ENCODE data around the gene IFNLR1. TPM values are rescaled to one million over a fixed set of nuclear protein-coding genes. Genes with fewer than 3 reads are reported as not detected.
A peak's percentile ranks its signal among the peaks of the same experiment; 100 is the strongest.

The IFNLR1 gene
- total RNA-seq, result 1 to 10 TPM; 6.2 to 7.9 TPM

- ATAC-seq (ENCODE audit: low read depth), result peak; percentile 88
- Mint-ChIP-seq H3K9me3 (peaks cover 3% of the 10 kb centered on the region), H3K4me1 (peaks cover 37% of the 10 kb centered on the region), H3K27ac (peak within 1 kb of the TSS; percentile 73), H3K36me3 (peaks cover 2% of the 10 kb centered on the region), H3K4me3 (peak within 1 kb of the TSS; percentile 86), H3K27me3 (peaks cover 3% of the 10 kb centered on the region)
- DNase-seq, result peak; percentile 77
- POLR2A ChIA-PET, result interaction anchor here (0.6 kb wide), 1 partner anchor 364 kb away, joined by 3 read pairs; no protein-coding TSS in a partner anchor
Measured at GRCh38 chr1:24186993-24187790, at the start of gene IFNLR1. IFNLR1 (minus strand) TSS chr1:24187289; CDS start chr1:24187248, 41 bp downstream.

DNA sequence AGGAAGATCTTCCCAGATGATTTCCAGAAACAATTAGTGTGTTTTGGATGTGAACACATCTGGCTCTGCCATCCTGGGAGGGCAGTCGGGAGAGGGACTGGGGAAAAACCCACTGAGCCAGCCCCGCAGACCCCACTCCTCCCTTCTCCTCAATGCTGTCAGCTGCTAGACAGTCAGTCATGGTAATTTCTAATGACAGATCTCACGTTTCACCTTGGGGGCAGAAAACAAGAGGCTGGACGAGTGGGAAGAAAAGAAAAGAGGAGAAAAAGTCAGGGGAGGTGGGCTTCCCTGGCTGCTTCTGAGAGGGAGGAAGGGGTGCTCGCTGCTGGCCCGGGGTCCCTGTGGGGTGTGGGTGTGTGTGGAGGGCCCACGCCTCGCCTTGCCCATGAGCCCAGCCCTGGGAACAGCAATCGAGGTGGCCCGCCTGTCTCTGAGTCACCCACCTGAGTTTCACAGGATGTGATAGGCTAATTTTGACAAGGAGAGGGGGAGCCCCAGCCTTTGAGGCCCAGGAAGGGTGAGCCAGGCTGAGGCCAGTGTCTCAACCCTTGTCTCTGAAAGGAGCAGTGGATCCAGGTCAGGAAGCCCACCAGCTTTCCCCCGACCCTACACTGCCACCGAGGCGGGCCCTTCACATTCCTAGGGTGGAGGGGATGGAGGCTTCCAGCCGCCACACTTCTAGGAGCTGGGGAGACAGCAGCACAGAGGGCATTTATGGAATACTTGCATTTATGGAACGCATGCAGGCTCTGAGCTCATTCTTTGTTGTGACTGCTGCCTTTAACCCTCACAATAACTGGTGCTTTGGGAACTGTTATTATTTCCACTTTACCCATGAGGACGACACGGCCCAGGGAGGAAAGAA is 49.1 kb upstream of the IFNLR1 start:
- DNase-seq (no peak), ATAC-seq (ENCODE audit: low read depth) (peak; percentile 60)
- no peak overlapping the region for H3K4me3 Mint-ChIP-seq
- no peaks in the 10 kb centered on the region for H3K36me3 Mint-ChIP-seq
- peaks cover 18% of the 10 kb centered on the region for H3K27me3 Mint-ChIP-seq
- peaks cover 6% of the 10 kb centered on the region for H3K9me3 Mint-ChIP-seq
- POLR2A ChIA-PET, result no interaction called here
- H3K4me1 Mint-ChIP-seq, result peaks cover 2% of the 10 kb centered on the region
- H3K27ac Mint-ChIP-seq, result no peak overlapping the region

GRCh38 chr1:24233684-24234600 is 46.9 kb upstream of the IFNLR1 start:
- Mint-ChIP-seq H3K4me1 (peaks cover 2% of the 10 kb centered on the region), H3K9me3 (peaks cover 2% of the 10 kb centered on the region), H3K4me3 (no peak overlapping the region), H3K27ac (no peak overlapping the region), H3K27me3 (peaks cover 17% of the 10 kb centered on the region), H3K36me3 (no peaks in the 10 kb centered on the region)
- no peak for DNase-seq
- POLR2A ChIA-PET, result interaction anchor here (0.6 kb wide), 1 partner anchor 258 kb away, joined by 3 read pairs; no protein-coding TSS in a partner anchor
- no peak for ATAC-seq (ENCODE audit: low read depth)

DNA sequence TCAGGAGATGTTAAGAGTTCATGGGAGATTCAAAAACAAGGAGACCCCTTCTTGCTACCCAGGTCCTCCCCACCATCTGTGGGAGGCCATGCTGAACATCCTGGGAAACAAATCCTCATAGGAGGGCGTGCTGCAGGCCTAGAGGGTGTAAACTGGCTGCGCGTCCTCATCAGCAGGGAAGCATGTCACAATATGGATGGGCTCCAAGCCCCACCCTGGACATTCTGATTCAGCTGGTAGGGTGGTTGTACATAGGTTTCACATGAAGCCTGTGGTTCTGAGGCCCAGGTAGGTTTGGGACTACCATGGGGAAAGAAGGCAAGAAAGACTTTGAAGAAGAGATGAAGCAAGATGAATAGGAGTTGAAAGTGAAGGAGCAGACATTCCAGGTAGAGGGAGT is 44.6 kb upstream of the IFNLR1 start:
- peaks cover 13% of the 10 kb centered on the region for H3K27me3 Mint-ChIP-seq
- H3K27ac Mint-ChIP-seq, result no peak overlapping the region
- ATAC-seq (ENCODE audit: low read depth), result no peak
- POLR2A ChIA-PET, result no interaction called here
- no peaks in the 10 kb centered on the region for H3K36me3 Mint-ChIP-seq
- H3K9me3 Mint-ChIP-seq, result peaks cover 2% of the 10 kb centered on the region
- peaks cover 2% of the 10 kb centered on the region for H3K4me1 Mint-ChIP-seq
- H3K4me3 Mint-ChIP-seq, result no peak overlapping the region
- DNase-seq, result no peak

DNA sequence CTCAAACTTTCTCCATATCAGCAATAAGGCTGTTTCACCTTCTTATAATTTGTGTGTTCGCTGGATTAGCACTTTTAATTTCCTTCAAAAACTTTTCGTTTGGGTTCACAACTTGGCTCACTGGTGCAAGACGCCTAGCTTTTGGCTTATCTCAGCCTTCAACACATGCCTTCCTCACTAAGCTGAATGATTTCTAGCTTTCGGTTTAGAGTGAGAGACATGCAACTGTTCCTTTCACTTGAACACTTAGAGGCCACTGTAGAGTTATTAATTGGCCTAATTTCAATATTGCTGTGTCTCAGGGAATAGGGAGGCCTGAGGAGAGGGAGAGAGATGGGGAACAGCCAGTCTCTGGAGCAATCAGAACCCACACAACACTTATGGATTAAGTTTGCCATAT is 41.2 kb upstream of the IFNLR1 start:
- peaks cover 10% of the 10 kb centered on the region for H3K27me3 Mint-ChIP-seq

DNA sequence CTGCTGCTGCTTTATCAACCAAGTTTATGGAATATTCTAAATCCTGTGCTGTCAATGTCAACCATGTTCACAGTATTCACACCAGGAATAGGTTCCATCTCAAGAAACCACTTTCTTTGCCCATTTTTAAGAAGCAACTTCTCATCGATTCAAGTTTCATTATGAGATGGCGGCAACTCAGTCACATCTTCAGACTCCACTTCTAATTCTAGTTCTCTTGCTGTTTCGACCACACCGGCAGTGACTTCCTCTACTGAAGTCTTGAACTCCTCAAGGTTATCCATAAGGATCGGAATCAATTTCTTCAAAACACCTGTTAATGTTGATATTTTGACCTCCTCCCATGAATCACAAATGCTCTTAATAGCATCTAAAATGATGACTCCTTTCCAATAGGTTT is 39.7 kb upstream of the IFNLR1 start:
- POLR2A ChIA-PET, result no interaction called here
- Mint-ChIP-seq H3K27me3 (peaks cover 9% of the 10 kb centered on the region), H3K4me1 (no peaks in the 10 kb centered on the region), H3K9me3 (no peaks in the 10 kb centered on the region), H3K4me3 (no peak overlapping the region), H3K36me3 (no peaks in the 10 kb centered on the region), H3K27ac (no peak overlapping the region)
- no peak for ATAC-seq (ENCODE audit: low read depth)
- DNase-seq, result no peak

More for the DNA sequence above, 41.2 kb upstream of the IFNLR1 start:
- no peaks in the 10 kb centered on the region for H3K36me3 Mint-ChIP-seq
- DNase-seq (no peak), ATAC-seq (ENCODE audit: low read depth) (no peak)
- POLR2A ChIA-PET, result no interaction called here
- H3K9me3 Mint-ChIP-seq, result no peaks in the 10 kb centered on the region
- H3K4me3 Mint-ChIP-seq, result no peak overlapping the region
- H3K27ac Mint-ChIP-seq, result no peak overlapping the region
- H3K4me1 Mint-ChIP-seq, result no peaks in the 10 kb centered on the region

DNA sequence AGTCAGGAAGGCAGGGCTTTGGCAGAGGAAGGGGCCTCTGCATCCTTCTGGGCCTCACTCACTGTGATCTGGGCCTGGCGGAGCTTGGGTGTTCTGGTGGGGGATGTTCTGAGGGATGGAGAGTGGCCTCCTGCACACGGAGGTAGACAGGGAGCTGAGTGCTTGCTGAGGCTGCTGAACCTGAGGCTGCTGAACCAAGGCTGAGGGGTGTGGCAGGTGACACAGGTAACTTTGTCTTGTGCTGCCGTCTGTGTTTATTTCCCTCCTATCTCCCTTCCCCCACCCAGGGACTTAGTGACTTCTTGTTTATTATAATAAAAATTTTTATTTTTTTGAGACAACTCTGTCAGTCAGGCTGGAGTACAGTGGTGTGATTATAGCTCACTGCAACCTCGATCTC is 37.7 kb upstream of the IFNLR1 start:
- DNase-seq, result no peak
- peaks cover 15% of the 10 kb centered on the region for H3K27me3 Mint-ChIP-seq

GRCh38 chr1:24224086-24224485 is 37.0 kb upstream of the IFNLR1 start:
- H3K9me3 Mint-ChIP-seq, result no peaks in the 10 kb centered on the region
- no peak for ATAC-seq (ENCODE audit: low read depth)
- DNase-seq, result no peak
- H3K4me1 Mint-ChIP-seq, result no peaks in the 10 kb centered on the region
- peaks cover 21% of the 10 kb centered on the region for H3K27me3 Mint-ChIP-seq
- POLR2A ChIA-PET, result no interaction called here
- H3K27ac Mint-ChIP-seq, result no peak overlapping the region
- no peaks in the 10 kb centered on the region for H3K36me3 Mint-ChIP-seq
- no peak overlapping the region for H3K4me3 Mint-ChIP-seq

More for the DNA sequence above, 37.7 kb upstream of the IFNLR1 start:
- ATAC-seq (ENCODE audit: low read depth), result no peak
- Mint-ChIP-seq H3K4me3 (no peak overlapping the region), H3K4me1 (no peaks in the 10 kb centered on the region), H3K36me3 (no peaks in the 10 kb centered on the region), H3K9me3 (no peaks in the 10 kb centered on the region), H3K27ac (no peak overlapping the region)
- POLR2A ChIA-PET, result no interaction called here

GRCh38 chr1:24222793-24223192 is 35.7 kb upstream of the IFNLR1 start:
- no peak for ATAC-seq (ENCODE audit: low read depth)
- H3K27ac Mint-ChIP-seq, result no peak overlapping the region

GRCh38 chr1:24222008-24222605 is 35.0 kb upstream of the IFNLR1 start:
- POLR2A ChIA-PET, result interaction anchor here (0.6 kb wide), 1 partner anchor 1259 kb away, joined by 3 read pairs; no protein-coding TSS in a partner anchor
- H3K27ac Mint-ChIP-seq, result no peak overlapping the region

More at GRCh38 chr1:24222793-24223192, 35.7 kb upstream of the IFNLR1 start:
- POLR2A ChIA-PET, result interaction anchor here (0.6 kb wide), 1 partner anchor 1258 kb away, joined by 3 read pairs; no protein-coding TSS in a partner anchor
- Mint-ChIP-seq H3K9me3 (no peaks in the 10 kb centered on the region), H3K4me1 (no peaks in the 10 kb centered on the region), H3K27me3 (peaks cover 27% of the 10 kb centered on the region), H3K36me3 (no peaks in the 10 kb centered on the region), H3K4me3 (no peak overlapping the region)
- DNase-seq, result no peak

DNA sequence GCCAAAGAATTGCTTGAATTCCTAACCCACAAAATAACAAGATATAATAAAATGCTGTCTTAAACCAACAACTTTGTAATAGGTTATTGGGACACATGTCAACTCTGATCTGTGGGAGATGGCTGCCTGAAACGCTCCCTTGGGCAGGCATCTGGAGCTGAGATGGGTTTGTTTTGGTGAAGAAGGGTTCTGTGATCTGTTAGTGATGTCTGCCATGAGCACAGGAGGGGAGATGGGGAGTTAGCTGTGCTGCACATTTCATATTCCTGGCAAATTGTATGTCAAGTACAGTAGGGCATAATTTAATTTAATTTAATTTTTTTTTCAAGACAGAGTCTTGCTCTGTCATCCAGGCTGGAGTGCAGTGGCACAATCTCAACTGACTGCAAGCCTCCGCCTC is 34.2 kb upstream of the IFNLR1 start:
- ATAC-seq (ENCODE audit: low read depth), result no peak

More at GRCh38 chr1:24222008-24222605, 35.0 kb upstream of the IFNLR1 start:
- no peak for ATAC-seq (ENCODE audit: low read depth)
- peaks cover 31% of the 10 kb centered on the region for H3K27me3 Mint-ChIP-seq
- H3K9me3 Mint-ChIP-seq, result no peaks in the 10 kb centered on the region
- no peaks in the 10 kb centered on the region for H3K4me1 Mint-ChIP-seq
- H3K4me3 Mint-ChIP-seq, result no peak overlapping the region
- no peaks in the 10 kb centered on the region for H3K36me3 Mint-ChIP-seq
- DNase-seq, result no peak

GRCh38 chr1:24216276-24217074 is 29.4 kb upstream of the IFNLR1 start:
- Mint-ChIP-seq H3K27ac (no peak overlapping the region), H3K9me3 (peaks cover 2% of the 10 kb centered on the region), H3K4me3 (no peak overlapping the region), H3K4me1 (no peaks in the 10 kb centered on the region), H3K36me3 (no peaks in the 10 kb centered on the region), H3K27me3 (peaks cover 50% of the 10 kb centered on the region)
- ATAC-seq (ENCODE audit: low read depth) (no peak), DNase-seq (no peak)
- POLR2A ChIA-PET, result no interaction called here

More for the DNA sequence above, 34.2 kb upstream of the IFNLR1 start:
- Mint-ChIP-seq H3K36me3 (no peaks in the 10 kb centered on the region), H3K27ac (no peak overlapping the region), H3K9me3 (no peaks in the 10 kb centered on the region), H3K4me3 (no peak overlapping the region), H3K27me3 (peaks cover 28% of the 10 kb centered on the region), H3K4me1 (no peaks in the 10 kb centered on the region)
- POLR2A ChIA-PET, result no interaction called here
- DNase-seq, result no peak

All from activated naive CD8-positive, alpha-beta T cell treated with anti-CD3 and anti-CD28 coated beads, Interleukin-2, amount 10 ng/mL, durations not matched to agents 7 days and 5 days (primary cell).